NCI-H146 (cell line): ENCODE results near the gene NPC1L1.
"Not testable (repeated sequence)": the region's sequence is repeated elsewhere in the genome, so short reads cannot be mapped to it uniquely, and the experiment has no call there.

ENCODE experiments used
- DNase-seq: peaks from one replicate; lab custom pipeline; 2025; lab: John Stamatoyannopoulos, UW

Gene NPC1L1

DNA sequence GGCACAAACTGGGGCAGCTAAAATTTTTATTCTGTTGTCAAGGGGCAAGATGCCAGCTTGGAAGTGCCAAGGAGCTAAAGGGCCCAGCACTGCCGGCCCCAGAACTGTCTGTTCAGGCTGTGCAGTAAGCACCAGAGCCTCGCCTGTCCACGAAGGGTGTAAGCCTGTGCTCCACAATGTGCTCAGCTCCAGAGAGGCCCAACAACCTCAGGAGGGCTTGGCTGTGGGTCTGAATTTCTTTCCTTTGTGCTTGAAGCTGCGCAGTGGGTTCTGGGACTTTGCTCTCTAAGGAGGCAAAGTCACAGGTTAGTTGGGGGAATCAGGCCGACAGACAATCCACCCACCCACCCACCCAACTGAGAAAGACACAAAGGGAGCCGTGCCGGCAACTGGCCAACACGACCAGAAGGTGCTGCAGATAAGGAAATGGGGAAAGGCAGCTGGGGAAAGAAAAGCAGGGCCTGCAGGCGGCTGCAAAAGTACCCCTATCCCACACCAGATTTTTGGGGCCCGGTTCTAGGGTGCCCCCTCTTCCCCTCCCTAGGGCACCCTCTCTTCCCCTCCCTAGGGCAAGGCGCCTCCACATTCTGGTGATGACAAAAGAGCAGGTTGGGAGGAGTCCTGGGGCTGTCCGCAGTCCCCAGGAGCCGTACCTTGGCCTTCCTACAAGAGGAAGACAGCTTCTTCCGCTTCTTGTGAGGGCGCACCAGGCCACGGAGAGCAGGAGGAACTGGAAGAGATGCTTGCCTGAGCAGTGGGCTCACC is 24.8 kb upstream of the NPC1L1 start:
- DNase-seq, result no peak

DNA sequence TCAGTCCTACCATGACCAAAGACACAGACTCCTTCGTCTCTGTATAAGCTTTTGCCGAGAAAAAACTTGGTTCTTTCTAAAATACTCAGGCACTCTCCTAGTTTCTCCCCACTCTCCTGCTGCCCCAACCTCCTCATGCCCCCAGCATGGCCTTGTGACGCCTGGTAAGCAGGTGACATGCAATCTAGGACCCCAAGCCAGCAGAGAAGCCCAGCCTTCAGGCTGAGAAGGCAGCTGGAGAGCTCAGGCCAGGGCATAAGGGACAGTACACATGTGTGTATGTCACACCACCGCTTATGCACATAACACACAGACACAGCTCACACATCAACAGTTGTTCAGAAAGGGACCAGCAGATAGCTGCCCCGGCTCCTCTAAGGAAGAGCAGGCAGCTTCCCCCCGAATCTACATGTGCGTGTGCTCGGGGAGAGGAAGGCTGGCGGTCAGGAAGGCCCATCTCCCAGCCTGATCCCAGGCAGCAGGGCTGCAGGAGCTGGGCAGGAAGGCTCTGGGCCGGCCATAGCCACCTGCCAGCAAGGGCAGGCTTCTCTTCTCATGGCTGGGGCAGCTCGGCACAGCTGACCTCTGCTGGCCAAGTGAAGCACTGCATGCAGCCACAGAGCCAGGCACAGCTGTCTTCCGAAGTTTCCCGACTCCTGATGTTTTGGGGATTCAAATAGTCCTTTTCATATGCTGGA is 24.1 kb upstream of the NPC1L1 start:
- DNase-seq, result peak; percentile 53

DNA sequence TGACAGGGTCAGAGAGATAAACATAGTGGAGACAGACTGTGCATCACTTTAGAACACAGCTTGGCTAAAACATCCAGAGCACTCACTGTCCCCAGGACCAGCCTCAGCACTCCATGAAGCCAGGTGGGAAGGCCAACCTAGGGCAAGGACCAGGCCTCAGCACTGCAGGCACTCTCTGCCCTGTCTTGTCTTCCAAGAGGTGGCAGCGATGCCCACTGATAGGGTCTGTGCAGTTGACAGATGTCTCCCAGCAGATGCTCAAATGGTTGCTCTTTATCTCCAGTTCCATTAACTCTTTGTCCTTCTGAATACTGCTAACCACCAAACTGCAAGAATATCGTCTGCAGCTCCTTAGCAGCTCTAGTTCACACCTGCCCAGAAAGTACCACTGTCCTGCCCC is 23.5 kb upstream of the NPC1L1 start:
- no peak for DNase-seq

- DNase-seq, result no peak
Measured at GRCh38 chr7:44563171-44563679, 22.1 kb upstream of the NPC1L1 start.

GRCh38 chr7:44562622-44562962 is 21.5 kb upstream of the NPC1L1 start:
- DNase-seq, result not testable (repeated sequence)

GRCh38 chr7:44561962-44562621 is 21.0 kb upstream of the NPC1L1 start:
- DNase-seq, result no peak

DNA sequence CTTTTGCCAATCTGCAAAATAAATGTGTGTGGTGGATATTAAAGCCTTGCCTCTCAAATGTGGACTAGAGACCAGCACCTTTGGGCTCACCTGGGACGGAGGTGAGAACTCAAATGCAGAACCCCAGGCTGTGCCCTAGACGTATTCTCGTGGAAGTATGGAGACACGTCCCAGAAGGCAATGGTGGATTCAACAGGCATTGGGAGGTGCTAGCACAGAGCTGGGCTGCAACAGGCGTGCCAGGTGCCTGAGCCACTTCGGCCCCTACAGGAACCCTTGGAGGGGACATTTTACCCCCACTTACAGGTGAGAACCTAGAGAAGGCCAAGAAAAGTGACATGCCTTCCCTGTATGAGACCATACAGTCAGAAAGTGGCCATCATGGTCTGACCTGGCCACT is 20.4 kb upstream of the NPC1L1 start:
- no peak for DNase-seq

DNA sequence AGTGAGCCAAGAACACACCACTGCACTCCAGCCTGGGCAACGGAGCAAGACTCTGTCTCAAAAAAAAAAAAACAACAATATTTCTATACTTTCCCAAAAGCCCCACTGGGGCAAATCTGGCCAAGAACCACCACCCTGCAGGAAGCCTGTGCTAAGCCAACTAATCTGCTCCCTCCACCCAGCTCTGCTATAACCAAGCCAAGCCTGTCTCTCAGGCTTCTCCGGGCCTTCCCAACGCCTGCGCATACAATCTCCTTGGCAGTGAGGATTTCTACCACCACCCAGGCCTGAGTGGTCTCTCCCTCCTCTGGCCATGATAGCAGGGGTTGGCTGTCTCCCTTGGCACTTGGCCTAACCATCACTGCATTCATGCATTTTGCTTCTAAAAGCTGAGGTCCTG is 18.4 kb upstream of the NPC1L1 start:
- DNase-seq, result no peak

DNA sequence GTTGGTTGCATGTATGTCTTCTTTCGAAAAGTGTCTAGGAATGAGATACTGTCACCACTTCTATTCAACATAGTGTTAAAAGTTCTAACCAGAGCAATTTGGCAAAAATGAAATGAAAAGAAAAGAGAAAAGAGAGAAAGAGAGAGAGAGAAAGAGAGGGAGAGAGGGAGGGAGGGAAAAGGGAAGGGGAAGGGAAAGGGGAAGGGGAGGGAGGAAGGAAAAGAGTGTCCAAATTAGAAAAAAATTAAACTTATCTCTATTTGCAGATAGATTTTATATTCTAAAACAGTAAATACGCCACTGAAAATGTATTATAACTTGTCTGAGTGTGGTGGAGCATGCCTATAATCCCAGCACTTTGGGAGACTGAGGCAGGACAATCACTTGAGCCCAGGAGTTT is 16.4 kb upstream of the NPC1L1 start:
- DNase-seq, result no peak

- no peak for DNase-seq
Measured at GRCh38 chr7:44555350-44555749, 14.2 kb upstream of the NPC1L1 start.

DNA sequence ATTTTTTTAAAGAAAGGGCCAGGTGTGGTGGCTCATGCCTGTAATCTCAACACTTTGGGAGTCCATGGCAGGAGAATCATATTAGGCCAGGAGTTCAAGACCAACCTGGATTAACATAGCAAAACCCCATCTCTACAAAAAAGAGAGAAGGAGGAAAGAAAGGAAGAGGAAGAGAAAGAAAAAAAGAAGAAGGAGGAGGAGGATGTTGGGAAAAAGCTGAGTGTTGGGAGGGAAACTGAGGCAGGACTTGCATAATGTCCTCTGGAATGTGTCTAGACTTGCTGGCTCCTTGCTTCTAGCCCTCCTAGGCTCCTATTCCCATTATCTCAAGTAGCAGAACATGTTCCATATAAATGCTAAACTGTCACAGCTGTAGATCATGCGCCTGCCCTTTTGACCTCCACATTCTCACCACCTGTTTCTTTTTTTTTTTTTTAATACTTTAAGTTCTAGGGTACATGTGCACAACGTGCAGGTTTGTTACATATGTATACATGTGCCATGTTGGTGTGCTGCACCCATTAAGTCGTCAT is 11.4 kb upstream of the NPC1L1 start:
- not testable (repeated sequence) for DNase-seq

GRCh38 chr7:44549457-44549856 is 8.3 kb upstream of the NPC1L1 start:
- no peak for DNase-seq

DNA sequence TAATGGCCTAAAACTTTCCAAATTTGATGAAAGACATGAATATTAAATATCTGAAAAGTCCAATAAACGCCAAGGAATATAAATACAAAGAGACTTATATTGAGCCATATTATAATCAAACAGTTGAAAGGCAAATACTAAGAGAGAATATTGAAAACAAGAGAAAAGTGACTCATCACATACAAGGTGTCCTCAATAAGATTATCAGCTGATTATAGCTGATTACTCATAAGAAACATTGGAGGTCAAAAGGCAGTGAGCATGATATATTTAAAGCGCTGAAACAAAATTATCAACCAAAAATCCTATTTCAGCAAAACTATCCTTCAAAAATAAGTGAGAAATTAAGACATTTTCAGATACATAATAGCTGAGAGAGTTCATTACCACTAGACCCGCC is 7.8 kb upstream of the NPC1L1 start:
- DNase-seq, result no peak

GRCh38 chr7:44547536-44548231 is 6.6 kb upstream of the NPC1L1 start:
- no peak for DNase-seq

DNA sequence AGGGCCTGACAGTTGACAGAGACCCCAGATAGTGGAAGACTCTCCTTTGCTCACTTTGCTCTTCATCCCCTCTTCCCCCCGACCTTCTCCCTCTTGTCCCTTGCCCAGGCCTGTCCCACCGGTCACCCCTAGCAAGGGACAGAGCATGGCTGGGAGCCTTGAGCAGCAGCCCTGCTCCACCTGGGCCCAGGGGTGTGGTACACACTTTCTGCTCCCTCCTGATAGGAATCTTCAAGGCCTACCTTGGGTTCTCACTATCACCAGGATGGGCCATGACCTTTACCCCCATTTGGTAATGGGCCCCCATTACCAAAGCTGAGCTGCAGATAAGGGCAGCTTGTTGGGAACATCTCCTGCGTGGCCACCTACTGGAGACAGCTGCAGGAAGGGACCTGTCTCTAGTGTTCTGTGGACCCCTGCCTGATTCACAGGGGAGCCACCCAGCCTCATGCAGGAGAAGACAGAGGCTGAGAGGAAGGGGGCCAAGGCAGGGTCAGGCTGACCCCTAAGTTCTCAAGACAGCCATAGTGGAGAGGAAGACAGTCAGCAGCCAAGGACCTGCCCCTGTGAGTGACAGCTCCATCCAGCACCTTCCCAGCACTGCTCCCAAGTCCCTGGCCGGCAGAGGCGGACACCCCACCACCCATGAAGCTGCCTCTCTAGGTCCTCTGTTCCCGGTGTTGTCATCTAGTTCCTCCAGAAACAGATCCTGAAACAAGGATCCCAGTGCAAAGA is 913 bp upstream of the NPC1L1 start:
- DNase-seq, result no peak

- DNase-seq, result no peak
Measured at GRCh38 chr7:44540592-44541027, 520 bp downstream of the NPC1L1 start.

DNA sequence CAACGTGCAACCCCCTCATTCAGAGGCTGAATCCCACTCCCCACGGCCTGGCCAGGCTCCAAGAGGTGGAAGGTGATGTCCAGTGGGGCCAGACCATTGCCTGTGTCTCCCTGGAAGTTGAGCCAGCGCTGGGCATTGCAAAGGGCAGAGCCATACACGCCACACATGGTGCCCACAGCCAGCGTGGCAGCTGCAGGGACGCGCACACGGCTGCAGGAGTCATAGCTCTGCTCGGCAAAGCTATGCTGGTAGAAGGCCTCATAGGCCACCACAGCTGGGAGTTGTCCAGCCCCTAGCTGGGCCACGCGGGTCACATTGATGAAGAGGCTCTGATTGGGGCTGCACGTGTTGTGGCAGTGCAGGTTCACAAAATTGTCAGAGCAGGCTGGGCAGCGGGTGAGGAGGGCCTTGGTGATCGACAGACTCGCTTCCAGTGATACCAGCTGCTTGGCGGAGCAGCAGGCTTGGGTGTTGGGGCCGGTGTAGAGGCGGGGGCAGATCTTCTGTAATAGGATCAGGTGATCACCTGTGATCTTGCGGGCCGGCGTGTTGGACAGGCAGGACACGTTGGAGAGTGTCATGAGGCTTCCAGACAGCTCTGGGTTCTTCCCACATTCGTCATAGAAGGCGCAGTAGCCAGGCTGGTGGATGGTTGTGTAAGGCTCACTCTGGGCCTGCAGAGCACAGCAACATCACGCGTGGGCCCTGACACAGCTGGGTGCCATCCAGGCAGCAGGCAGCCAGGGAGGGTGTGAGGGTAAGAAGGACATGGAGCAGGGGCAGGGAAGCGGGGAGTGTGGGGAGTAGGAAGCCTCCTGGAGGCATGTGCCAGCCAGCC is 1.2 kb downstream of the NPC1L1 start:
- DNase-seq, result no peak

- DNase-seq, result no peak
Measured at GRCh38 chr7:44538798-44539668, 2.1 kb downstream of the NPC1L1 start.

DNA sequence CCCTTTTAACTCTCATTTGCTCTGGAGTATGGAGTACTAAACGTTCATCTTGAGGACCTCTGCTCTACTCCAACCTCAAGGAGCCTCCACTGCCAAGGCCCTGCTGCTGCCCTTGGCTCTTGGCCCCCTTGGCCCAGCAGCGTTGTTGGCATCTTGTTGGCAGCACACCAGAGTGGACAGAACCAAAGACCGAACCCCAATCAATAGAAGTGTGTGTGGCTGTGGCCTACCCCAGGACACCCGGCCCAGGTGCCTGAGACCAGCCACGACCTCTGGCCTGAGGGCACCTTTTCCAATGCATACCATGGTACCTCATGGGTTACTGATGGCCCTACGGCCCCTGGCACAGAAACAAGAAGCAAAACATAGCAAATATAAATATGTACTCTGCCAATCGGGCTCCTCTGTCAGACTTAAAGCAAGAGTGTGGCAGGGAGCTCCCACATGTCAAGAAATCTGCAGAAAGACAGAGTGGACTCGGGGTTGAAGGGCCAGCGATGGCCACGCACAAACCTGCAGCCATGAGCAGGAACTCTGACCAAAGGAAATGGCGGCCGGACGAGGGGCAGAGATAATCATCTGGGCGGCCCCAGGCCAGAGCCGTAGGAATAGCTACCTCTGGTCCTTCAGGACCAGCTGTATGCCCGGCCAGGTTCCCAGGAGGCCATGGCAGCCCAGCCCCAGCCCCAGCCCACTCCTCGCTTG is 2.9 kb downstream of the NPC1L1 start:
- DNase-seq, result no peak
